Ramos (cell line): ENCODE measurements around the gene POLR2I.
"Not testable (repeated sequence)": the region's sequence is repeated elsewhere in the genome, so short reads cannot be mapped to it uniquely, and the experiment has no call there.

Source experiments
- in situ Hi-C: fragments of 300-500 bp; cut with MboI; formaldehyde crosslinking; loops from one replicate; pipeline ENCODE4 v1.14.3; 2022; ENCODE audit warnings: low sequenced_read_pairs; ENCODE audit not compliant: unreplicated experiment

The POLR2I gene

DNA sequence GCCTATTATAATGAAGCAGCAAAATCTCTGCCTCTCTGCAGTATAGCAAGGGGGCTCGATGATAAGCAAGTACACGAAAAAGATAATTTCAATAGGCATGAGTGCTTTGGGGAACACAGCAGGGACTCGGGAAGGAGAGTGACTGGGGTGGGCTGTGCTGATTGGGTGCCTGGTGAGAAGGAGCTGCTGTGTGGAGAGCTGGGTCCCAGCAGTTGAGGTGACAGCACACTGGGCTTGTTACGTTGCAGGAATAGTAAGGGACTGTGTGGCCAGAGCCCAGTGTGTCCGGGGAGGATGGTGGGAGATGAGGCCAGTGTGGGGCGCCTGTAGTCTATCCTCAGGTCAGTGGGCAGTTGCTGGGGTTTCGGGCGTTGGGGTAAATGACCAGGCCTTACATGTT is 42.6 kb downstream of the POLR2I start:
- in situ Hi-C loops: no loop called here

DNA sequence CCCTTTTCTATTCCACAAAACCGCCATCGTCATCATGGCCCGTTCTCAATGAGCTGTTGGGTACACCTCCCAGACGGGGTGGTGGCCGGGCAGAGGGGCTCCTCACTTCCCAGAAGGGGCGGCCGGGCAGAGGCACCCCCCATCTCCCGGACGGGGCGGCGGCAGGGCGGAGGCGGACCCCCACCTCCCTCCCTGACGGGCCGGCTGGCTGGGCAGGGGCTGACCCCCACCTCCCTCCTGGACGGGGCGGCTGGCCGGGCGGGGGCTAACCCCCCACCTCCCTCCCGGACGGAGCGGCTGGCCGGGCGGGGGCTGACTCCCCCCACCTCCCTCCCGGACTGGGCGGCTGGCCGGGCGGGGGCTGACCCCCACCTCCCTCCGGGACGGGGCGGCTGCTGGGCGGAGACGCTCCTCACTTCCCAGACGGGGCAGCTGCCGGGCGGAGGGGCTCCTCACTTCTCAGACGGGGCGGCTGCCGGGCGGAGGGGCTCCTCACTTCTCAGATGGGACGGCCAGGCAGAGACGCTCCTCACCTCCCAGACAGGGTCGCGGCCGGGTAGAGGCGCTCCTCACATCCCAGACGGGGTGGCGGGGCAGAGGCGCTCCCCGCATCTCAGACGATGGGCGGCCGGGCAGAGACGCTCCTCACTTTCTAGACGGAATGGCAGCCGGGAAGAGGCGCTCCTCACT is 45.7 kb downstream of the POLR2I start:
- in situ Hi-C loops: not testable (repeated sequence)

DNA sequence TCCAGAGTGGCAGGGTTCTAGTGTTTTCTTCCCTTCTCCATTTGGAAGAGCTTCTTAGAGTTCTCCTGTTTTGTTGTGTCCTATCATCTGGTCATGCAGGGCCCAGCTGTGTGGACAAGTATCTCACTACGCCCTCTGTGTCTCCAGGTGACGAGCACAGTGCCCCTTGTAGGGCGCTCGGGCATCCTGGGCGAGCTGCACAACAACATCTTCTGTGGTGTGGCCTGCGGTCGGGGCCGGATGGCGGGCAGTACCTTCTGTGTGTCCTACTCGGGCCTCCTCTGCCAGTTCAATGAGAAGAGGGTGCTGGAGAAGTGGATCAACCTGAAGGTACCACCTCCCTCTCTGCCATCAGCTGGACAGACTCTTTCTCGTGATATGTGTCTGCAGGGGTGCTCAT is 47.0 kb downstream of the POLR2I start:
- in situ Hi-C loops: no loop called here

DNA sequence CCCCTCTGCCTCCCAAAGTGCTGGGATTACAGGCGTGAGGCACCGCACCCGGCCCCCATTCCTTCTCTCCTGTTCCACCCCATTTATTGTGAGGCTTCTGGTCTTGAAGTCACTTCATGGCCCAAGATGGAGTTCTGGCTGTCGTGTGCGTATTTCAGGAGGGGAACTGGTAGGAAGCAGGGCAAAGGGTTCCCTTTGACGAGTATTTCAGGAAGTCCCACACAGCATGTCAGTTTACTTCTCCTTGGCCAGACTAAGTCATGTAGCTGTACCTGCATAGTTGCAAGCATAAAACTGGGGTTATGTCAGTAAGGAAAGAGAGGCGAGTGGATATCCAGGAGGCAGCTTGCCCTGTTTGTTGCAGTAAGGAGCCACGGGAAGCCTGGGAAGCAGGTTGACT is 49.8 kb downstream of the POLR2I start:
- in situ Hi-C loops: no loop called here
